GM23338 (cell line): ENCODE measurements around the gene GHR. TPM values are rescaled to one million over a fixed set of nuclear protein-coding genes. Genes with fewer than 3 reads are reported as not detected.
A peak's percentile ranks its signal among the peaks of the same experiment; 100 is the strongest.

Experiments
- ATAC-seq: fragments of 200-7000 bp; cut with Tn5 transposase; 3 replicates; pipeline ENCODE4 v1.9.1; 2020
- DNase-seq: peaks from one replicate; pipeline ENCODE4 v3.0.0-alpha.2; 2015; ENCODE audit warnings: low spot score
- H2AFZ ChIP-seq: fragments of 200-600 bp; sonication (generic); 2 replicates; pipeline ENCODE4 v1.8.0; 2016; ENCODE audit warnings: antibody characterized with exemption, mild to moderate bottlenecking, moderate library complexity
- H3F3A ChIP-seq: fragments of 200-600 bp; sonication (generic); replicated peaks from 2 replicates; pipeline ENCODE4 v1.8.0; 2017; ENCODE audit warnings: antibody characterized with exemption, mixed run types, low read depth
- H3K27ac ChIP-seq: fragments of 200-600 bp; sonication (generic); 2 replicates; pipeline ENCODE4 v1.6.1; 2016; ENCODE audit warnings: low read depth
- H3K27me3 ChIP-seq: fragments of 200-600 bp; sonication (generic); 2 replicates; pipeline ENCODE4 v1.8.0; 2016; ENCODE audit warnings: mild to moderate bottlenecking, mixed run types, moderate library complexity; ENCODE audit not compliant: insufficient read depth
- H3K36me3 ChIP-seq: fragments of 200-600 bp; sonication (generic); 2 replicates; pipeline ENCODE4 v1.8.0; 2016; ENCODE audit warnings: mild to moderate bottlenecking; ENCODE audit not compliant: insufficient read depth
- H3K4me1 ChIP-seq: fragments of 200-600 bp; sonication (generic); 2 replicates; pipeline ENCODE4 v1.8.0; 2016; ENCODE audit warnings: mild to moderate bottlenecking, moderate library complexity; ENCODE audit not compliant: insufficient read depth
- H3K4me2 ChIP-seq: fragments of 200-600 bp; sonication (generic); 2 replicates; pipeline ENCODE4 v1.7.1; 2017; ENCODE audit warnings: mixed run types
- H3K4me3 ChIP-seq: fragments of 200-600 bp; sonication (generic); 2 replicates; pipeline ENCODE4 v1.6.1; 2016; ENCODE audit warnings: mixed run types
- H3K79me2 ChIP-seq: fragments of 200-600 bp; sonication (generic); replicated peaks from 2 replicates; pipeline ENCODE4 v1.8.0; 2017; ENCODE audit warnings: mild to moderate bottlenecking; ENCODE audit not compliant: insufficient read depth
- H3K9me2 ChIP-seq: fragments of 200-600 bp; sonication (generic); 2 replicates; pipeline ENCODE4 v1.8.0; 2017; ENCODE audit not compliant: insufficient read depth
- H4K20me1 ChIP-seq: fragments of 200-600 bp; sonication (generic); replicated peaks from 2 replicates; pipeline ENCODE4 v1.8.0; 2017; ENCODE audit warnings: mild to moderate bottlenecking; ENCODE audit not compliant: insufficient read depth
- H3K27ac Mint-ChIP-seq: 2 replicates; pipeline ENCODE4 v1.8.0; 2020; ENCODE audit warnings: inconsistent platforms, mild to moderate bottlenecking, moderate library complexity, mixed read lengths
- H3K27me3 Mint-ChIP-seq: 3 replicates; pipeline ENCODE4 v1.8.0; 2022; ENCODE audit warnings: low read depth, mild to moderate bottlenecking, moderate library complexity, mixed read lengths, inconsistent platforms; ENCODE audit not compliant: insufficient read depth, poor library complexity
- H3K36me3 Mint-ChIP-seq: 3 replicates; pipeline ENCODE4 v1.8.0; 2021; ENCODE audit warnings: low read depth, mild to moderate bottlenecking, inconsistent platforms, moderate library complexity, mixed read lengths
- H3K4me1 Mint-ChIP-seq: 3 replicates; pipeline ENCODE4 v1.8.0; 2020; ENCODE audit warnings: mild to moderate bottlenecking, inconsistent platforms, mixed read lengths
- H3K4me3 Mint-ChIP-seq: 3 replicates; pipeline ENCODE4 v1.8.0; 2021; ENCODE audit warnings: moderate library complexity, mild to moderate bottlenecking, inconsistent platforms, mixed read lengths
- H3K9me3 Mint-ChIP-seq: 3 replicates; pipeline ENCODE4 v1.8.0; 2020; ENCODE audit warnings: moderate library complexity, mild to moderate bottlenecking, inconsistent platforms, mixed read lengths
- CREB1 ChIP-seq: fragments of 250-450 bp; sonication (Bioruptor Pico); IDR thresholded peaks from 2 replicates; pipeline ENCODE4 v1.5.0; 2020; ENCODE audit warnings: low read depth, mild to moderate bottlenecking, moderate library complexity
- CTCF ChIP-seq, 2 experiments: fragments of 200-600 bp in 1 of 2; sonication (generic) in 1 of 2; conservative IDR thresholded peaks; 2 replicates each; pipeline versions ENCODE4 v1.5.1 to v1.6.1; 2016 to 2017; ENCODE audit warnings: antibody characterized with exemption in 2 of 2, low read depth in 2 of 2, mild to moderate bottlenecking in 2 of 2, moderate library complexity in 1 of 2
- EZH2 ChIP-seq: fragments of 200-600 bp; sonication (generic); IDR thresholded peaks from one replicate; pipeline ENCODE4 v1.8.0; 2017; ENCODE audit warnings: antibody characterized with exemption, mild to moderate bottlenecking, low read depth; ENCODE audit not compliant: unreplicated experiment
- NANOG ChIP-seq: IDR thresholded peaks from 2 replicates; pipeline ENCODE4 v1.6.1; 2016; ENCODE audit warnings: antibody characterized with exemption, borderline replicate concordance
- ZNF462 ChIP-seq: fragments of 250-450 bp; sonication (Bioruptor Pico); IDR thresholded peaks from 2 replicates; pipeline ENCODE4 v1.5.0; 2020; ENCODE audit warnings: mild to moderate bottlenecking, moderate library complexity
- long read RNA-seq: library from polyadenylated mRNA; unstranded; transcript quantifications from one replicate; pipeline ENCODE4 v2.0.0, GENCODE V29; 2020; ENCODE audit not compliant: unreplicated experiment
- polyA plus RNA-seq: library from polyadenylated mRNA; unstranded; fragments of >200 nt; fragmentation: Nextera tagmentation; extraction: Ambion mirVana; gene quantifications from 2 replicates; pipeline ENCODE4 v1.2.1, GENCODE V29; 2016
- total RNA-seq: library from RNA; depleted of rRNA; stranded (reverse); fragments of >200 nt; shearing (Covaris generic); gene quantifications from 2 replicates; pipeline ENCODE4 v1.2.3, GENCODE V29; 2014; rRNA removed

Gene GHR
- total RNA-seq = 0.39 and 1.9 TPM in 2 replicates
- 0.09 and 0.21 TPM in 2 replicates for polyA plus RNA-seq
- long read RNA-seq = 0 reads

- no peaks in the 10 kb centered on the region for H3K27me3 Mint-ChIP-seq
- H3K4me3 ChIP-seq = peak within 1 kb of the TSS; percentile 71
- H3K79me2 ChIP-seq = no peaks in the 10 kb centered on the region
- H3K9me2 ChIP-seq = peaks cover 6% of the 10 kb centered on the region; the same call in 1 of the 2 replicates
- TF ChIP-seq CREB1 (CRISPR knock-in tag) = 0 out of 2 replicates have a peak, but pooled peaks have one; percentile 54
- TF ChIP-seq NANOG = no peak
- TF ChIP-seq CTCF (conservative IDR thresholded peaks at IDR 0.05; ENCODE audit: low read depth in 2 of 2) = peak; percentile 59 to 60
- TF ChIP-seq EZH2 = peak; percentile 6
- TF ChIP-seq ZNF462 (CRISPR knock-in tag) = no peak
- H3K27ac Mint-ChIP-seq = no peak within 1 kb of the TSS
- no peaks in the 10 kb centered on the region for H3F3A ChIP-seq
- H3K4me1 Mint-ChIP-seq = no peaks in the 10 kb centered on the region
- H3K4me3 Mint-ChIP-seq = no peak within 1 kb of the TSS
- no peaks in the 10 kb centered on the region for H3K36me3 ChIP-seq
- peaks cover 19% of the 10 kb centered on the region for H3K9me3 Mint-ChIP-seq
- peak; percentile 93 for DNase-seq
- H3K27ac ChIP-seq = no peak within 1 kb of the TSS
- peak within 1 kb of the TSS; percentile 92 for H3K4me2 ChIP-seq
- 0 out of 2 replicates have a peak, but pooled peaks cover 5% of the 10 kb centered on the region for H3K4me1 ChIP-seq
- peak within 1 kb of the TSS; percentile 97 for H2AFZ ChIP-seq
- H3K36me3 Mint-ChIP-seq = peaks cover 2% of the 10 kb centered on the region; the same call in 2 of the 3 replicates
- peaks cover 29% of the 10 kb centered on the region for H3K27me3 ChIP-seq
- no peaks in the 10 kb centered on the region for H4K20me1 ChIP-seq
- ATAC-seq = peak; percentile 87
These were observed at the start of gene GHR for GRCh38 chr5:42423285-42424165. GHR (plus strand) TSS chr5:42423439; CDS start chr5:42565875, 142,436 bp downstream.
